Left ventricle myocardium inferior (tissue), 1 donor: ENCODE results near the gene ACTN4. TPM values are rescaled to one million over a fixed set of nuclear protein-coding genes. Genes with fewer than 3 reads are reported as not detected.

Experiments used
- DNase-seq: peaks from one replicate; pipeline ENCODE4 v3.0.0-alpha.2; 2020
- H3K27ac ChIP-seq: fragments of 200-600 bp; replicated peaks from 2 replicates; pipeline ENCODE4 v1.8.0; 2021
- H3K27me3 ChIP-seq: fragments of 200-600 bp; 2 replicates; pipeline ENCODE4 v1.8.0; 2021; ENCODE audit warnings: low read depth
- H3K36me3 ChIP-seq: fragments of 200-600 bp; 2 replicates; pipeline ENCODE4 v1.8.0; 2021
- H3K4me1 ChIP-seq: fragments of 200-600 bp; 2 replicates; pipeline ENCODE4 v1.8.0; 2021
- H3K4me3 ChIP-seq: fragments of 200-600 bp; 2 replicates; pipeline ENCODE4 v1.8.0; 2021; ENCODE audit warnings: mild to moderate bottlenecking, moderate library complexity
- H3K9me3 ChIP-seq: fragments of 200-600 bp; replicated peaks from 2 replicates; pipeline ENCODE4 v1.8.0; 2021
- CTCF ChIP-seq: fragments of 200-600 bp; IDR thresholded peaks from 2 replicates; pipeline ENCODE4 v1.8.0; 2021; ENCODE audit warnings: antibody characterized with exemption, mild to moderate bottlenecking, borderline replicate concordance
- intact Hi-C: fragments of 100-400 bp; cut with micrococcal nuclease; formaldehyde crosslinking; loops from one replicate; pipeline ENCODE4 v1.11.0; 2022
- total RNA-seq: library from RNA; stranded (reverse); fragmentation: NEBNext Ultra II Directional; extraction: Animal tissue kit (Norgen Biotek cat#: 25700); gene quantifications from one replicate; pipeline ENCODE4 v1.2.1, GENCODE V29; 2021
- donor health status: DM: no; HTN: yes; CAD: no; lungs with severe emphysema.

Gene ACTN4
- total RNA-seq, 1 donor from 2014 or later: 111 TPM

GRCh38 chr19:38656171-38656981 lies 8.9 kb downstream of the ACTN4 start:
- intact Hi-C loops: loop anchor here (10.0 kb wide), 1 partner anchor 48 kb away; no protein-coding TSS in a partner anchor
- H3K36me3 ChIP-seq: peaks cover 8% of the 10 kb centered on the region
- no peaks in the 10 kb centered on the region for H3K9me3 ChIP-seq
- no peak overlapping the region for H3K4me3 ChIP-seq
- no peaks in the 10 kb centered on the region for H3K27me3 ChIP-seq
- no peak for DNase-seq
- peak overlapping the region; percentile 95 for H3K27ac ChIP-seq
- TF ChIP-seq CTCF: no peak
- peaks cover 100% of the 10 kb centered on the region for H3K4me1 ChIP-seq

GRCh38 chr19:38657633-38658222 lies 10.3 kb downstream of the ACTN4 start:
- DNase-seq: no peak
- Histone ChIP-seq H3K27ac (peak overlapping the region; percentile 95), H3K4me3 (peak overlapping the region; percentile 46), H3K36me3 (peaks cover 8% of the 10 kb centered on the region), H3K4me1 (peaks cover 100% of the 10 kb centered on the region), H3K9me3 (no peaks in the 10 kb centered on the region), H3K27me3 (no peaks in the 10 kb centered on the region)
- TF ChIP-seq CTCF: no peak
- intact Hi-C loops: loop anchor here (10.0 kb wide), 1 partner anchor 47 kb away; no protein-coding TSS in a partner anchor

- Histone ChIP-seq H3K4me3 (peak overlapping the region; percentile 46), H3K4me1 (peaks cover 100% of the 10 kb centered on the region), H3K27ac (peak overlapping the region; percentile 95), H3K36me3 (peaks cover 8% of the 10 kb centered on the region), H3K9me3 (no peaks in the 10 kb centered on the region), H3K27me3 (no peaks in the 10 kb centered on the region)
- DNase-seq: no peak
- intact Hi-C loops: loop anchor here (10.0 kb wide), 1 partner anchor 46 kb away; no protein-coding TSS in a partner anchor
- TF ChIP-seq CTCF: no peak
Observed at GRCh38 chr19:38658462-38659306, 11.2 kb downstream of the ACTN4 start.

GRCh38 chr19:38660724-38661123 lies 13.3 kb downstream of the ACTN4 start:
- peaks cover 100% of the 10 kb centered on the region for H3K4me1 ChIP-seq
- peaks cover 4% of the 10 kb centered on the region for H3K36me3 ChIP-seq
- intact Hi-C loops: no loop called here
- DNase-seq: no peak
- no peak overlapping the region for H3K4me3 ChIP-seq
- TF ChIP-seq CTCF: no peak
- H3K27me3 ChIP-seq: no peaks in the 10 kb centered on the region
- peak overlapping the region; percentile 95 for H3K27ac ChIP-seq
- H3K9me3 ChIP-seq: no peaks in the 10 kb centered on the region

- DNase-seq: no peak
- peak overlapping the region; percentile 95 for H3K27ac ChIP-seq
- no peaks in the 10 kb centered on the region for H3K27me3 ChIP-seq
- H3K36me3 ChIP-seq: peaks cover 3% of the 10 kb centered on the region
- TF ChIP-seq CTCF: no peak
- intact Hi-C loops: no loop called here
- no peak overlapping the region for H3K4me3 ChIP-seq
- H3K9me3 ChIP-seq: no peaks in the 10 kb centered on the region
- H3K4me1 ChIP-seq: peaks cover 100% of the 10 kb centered on the region
Observed at GRCh38 chr19:38661136-38661535, 13.7 kb downstream of the ACTN4 start.
